Measurements from ENCODE around the gene PLEKHF1. TPM values are rescaled to one million over a fixed set of nuclear protein-coding genes. Genes with fewer than 3 reads are reported as not detected.
A peak's percentile ranks its signal among the peaks of the same experiment; 100 is the strongest.

The PLEKHF1 gene
- total and polyA plus RNA-seq, 2 of the 13 experiments (the other 11 are each of a cell fraction or from before 2014, with no cell fraction given), result 2.9 to 3.8 TPM

DNA sequence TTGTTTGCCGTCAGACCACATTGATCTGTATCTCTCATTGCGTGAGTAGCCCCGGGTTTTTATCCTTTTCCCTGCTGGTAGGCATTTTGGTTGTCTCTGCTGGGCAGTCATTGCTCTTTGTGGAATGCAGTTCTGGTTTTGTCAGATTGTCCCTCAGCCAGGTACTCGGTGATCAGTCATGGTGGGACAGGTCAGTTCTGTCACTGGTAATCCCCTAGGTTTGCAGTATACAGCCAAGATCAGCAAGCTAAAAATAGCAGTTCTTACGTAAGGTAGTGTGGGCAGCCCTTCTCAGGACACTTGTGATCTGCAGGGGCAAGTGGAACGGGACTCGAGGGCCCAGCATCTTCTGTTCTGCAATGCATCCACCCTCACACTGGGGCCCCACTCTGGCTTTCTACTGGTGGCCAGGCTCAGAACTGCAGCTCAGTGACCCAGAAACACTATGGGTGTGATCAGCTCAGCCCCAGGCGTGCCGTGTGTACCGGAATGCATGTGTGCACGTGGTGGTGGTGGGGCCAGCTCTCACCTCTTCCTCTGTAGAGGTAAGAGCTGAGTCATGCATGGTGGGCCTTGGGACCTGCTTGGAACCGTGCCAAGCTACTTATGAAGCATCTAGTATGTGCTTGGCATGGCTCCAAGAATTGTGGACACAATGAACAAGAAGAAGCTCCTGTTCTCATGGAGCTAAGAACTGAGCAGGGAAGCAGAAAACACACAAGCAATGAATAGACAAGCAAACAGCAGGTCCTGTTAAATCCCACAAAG is 6.3 kb downstream of the PLEKHF1 start (continued):
- TF ChIP-seq POGK (CRISPR knock-in tag; conservative IDR thresholded peaks at IDR 0.05) (no peak), BHLHE40 (IDR thresholded peaks at IDR 0.05; ENCODE audit: low read length) (peak; percentile 51; the same call in 1 of the 2 replicates), ZSCAN22 (CRISPR knock-in tag; IDR thresholded peaks at IDR 0.05) (no peak), ZNF292 (CRISPR knock-in tag; IDR thresholded peaks at IDR 0.05; ENCODE audit: borderline replicate concordance, low read depth) (no peak), IRF2 (CRISPR knock-in tag; IDR thresholded peaks at IDR 0.05) (no peak), ZNF772 (CRISPR knock-in tag; IDR thresholded peaks at IDR 0.05) (no peak), REXO4 (CRISPR knock-in tag; IDR thresholded peaks at IDR 0.05; ENCODE audit: borderline replicate concordance) (no peak), ZMYM4 (CRISPR knock-in tag; IDR thresholded peaks at IDR 0.05) (no peak), JDP2 (CRISPR knock-in tag; IDR thresholded peaks at IDR 0.05; ENCODE audit: borderline replicate concordance) (no peak), ZNF260 (CRISPR knock-in tag; IDR thresholded peaks at IDR 0.05; ENCODE audit: borderline replicate concordance, low read depth) (no peak)
- TF ChIP-seq, protein P1, sequence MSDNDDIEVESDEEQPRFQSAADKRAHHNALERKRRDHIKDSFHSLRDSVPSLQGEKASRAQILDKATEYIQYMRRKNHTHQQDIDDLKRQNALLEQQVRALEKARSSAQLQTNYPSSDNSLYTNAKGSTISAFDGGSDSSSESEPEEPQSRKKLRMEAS (IDR thresholded peaks at IDR 0.05), result peak; percentile 55; the same call in 1 of the 2 replicates
- TF ChIP-seq, protein P2, sequence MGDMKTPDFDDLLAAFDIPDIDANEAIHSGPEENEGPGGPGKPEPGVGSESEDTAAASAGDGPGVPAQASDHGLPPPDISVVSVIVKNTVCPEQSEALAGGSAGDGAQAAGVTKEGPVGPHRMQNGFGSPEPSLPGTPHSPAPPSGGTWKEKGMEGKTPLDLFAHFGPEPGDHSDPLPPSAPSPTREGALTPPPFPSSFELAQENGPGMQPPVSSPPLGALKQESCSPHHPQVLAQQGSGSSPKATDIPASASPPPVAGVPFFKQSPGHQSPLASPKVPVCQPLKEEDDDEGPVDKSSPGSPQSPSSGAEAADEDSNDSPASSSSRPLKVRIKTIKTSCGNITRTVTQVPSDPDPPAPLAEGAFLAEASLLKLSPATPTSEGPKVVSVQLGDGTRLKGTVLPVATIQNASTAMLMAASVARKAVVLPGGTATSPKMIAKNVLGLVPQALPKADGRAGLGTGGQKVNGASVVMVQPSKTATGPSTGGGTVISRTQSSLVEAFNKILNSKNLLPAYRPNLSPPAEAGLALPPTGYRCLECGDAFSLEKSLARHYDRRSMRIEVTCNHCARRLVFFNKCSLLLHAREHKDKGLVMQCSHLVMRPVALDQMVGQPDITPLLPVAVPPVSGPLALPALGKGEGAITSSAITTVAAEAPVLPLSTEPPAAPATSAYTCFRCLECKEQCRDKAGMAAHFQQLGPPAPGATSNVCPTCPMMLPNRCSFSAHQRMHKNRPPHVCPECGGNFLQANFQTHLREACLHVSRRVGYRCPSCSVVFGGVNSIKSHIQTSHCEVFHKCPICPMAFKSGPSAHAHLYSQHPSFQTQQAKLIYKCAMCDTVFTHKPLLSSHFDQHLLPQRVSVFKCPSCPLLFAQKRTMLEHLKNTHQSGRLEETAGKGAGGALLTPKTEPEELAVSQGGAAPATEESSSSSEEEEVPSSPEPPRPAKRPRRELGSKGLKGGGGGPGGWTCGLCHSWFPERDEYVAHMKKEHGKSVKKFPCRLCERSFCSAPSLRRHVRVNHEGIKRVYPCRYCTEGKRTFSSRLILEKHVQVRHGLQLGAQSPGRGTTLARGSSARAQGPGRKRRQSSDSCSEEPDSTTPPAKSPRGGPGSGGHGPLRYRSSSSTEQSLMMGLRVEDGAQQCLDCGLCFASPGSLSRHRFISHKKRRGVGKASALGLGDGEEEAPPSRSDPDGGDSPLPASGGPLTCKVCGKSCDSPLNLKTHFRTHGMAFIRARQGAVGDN (CRISPR knock-in tag; IDR thresholded peaks at IDR 0.05), result peak; percentile 16; the same call in 1 of the 2 replicates
